GM10266 (cell line): Measurements from ENCODE around the gene PLEKHG4B.
"Not testable (repeated sequence)": the region's sequence is repeated elsewhere in the genome, so short reads cannot be mapped to it uniquely, and the experiment has no call there.

Experiments
- DNase-seq: peaks from one replicate; pipeline ENCODE4 v3.0.0; 2012; ENCODE audit errors: extremely low spot score
- CTCF ChIP-seq: IDR thresholded peaks from 2 replicates; pipeline ENCODE4 v1.5.1; 2012; ENCODE audit warnings: mild to moderate bottlenecking, low read depth; ENCODE audit not compliant: control insufficient read depth, insufficient read depth; ENCODE audit errors: missing control alignments

PLEKHG4B gene

GRCh38 chr5:213803-214395 lies 121.9 kb downstream of the PLEKHG4B start:
- TF ChIP-seq CTCF = no peak
- no peak for DNase-seq

- DNase-seq = not testable (repeated sequence)
These were observed 123.3 kb downstream of the PLEKHG4B start for GRCh38 chr5:215256-215655.

GRCh38 chr5:216076-216475 lies 124.1 kb downstream of the PLEKHG4B start:
- not testable (repeated sequence) for DNase-seq

GRCh38 chr5:217494-218456 lies 125.8 kb downstream of the PLEKHG4B start, which contains the start of the genes CCDC127 and SDHA:
Gene CCDC127 (minus strand): TSS chr5:218153. CDS start chr5:216849, 1,304 bp downstream.
Gene SDHA (plus strand): TSS chr5:218320. CDS start chr5:218356, 36 bp downstream.
- TF ChIP-seq CTCF = peak; percentile 56
- DNase-seq = peak; percentile 100

GRCh38 chr5:218457-219291 lies 126.7 kb downstream of the PLEKHG4B start:
- TF ChIP-seq CTCF = no peak
- peak; percentile 23 for DNase-seq

GRCh38 chr5:219460-219863 lies 127.5 kb downstream of the PLEKHG4B start:
- TF ChIP-seq CTCF = no peak
- DNase-seq = peak; percentile 22

GRCh38 chr5:219991-220390 lies 128.0 kb downstream of the PLEKHG4B start:
- peak; percentile 51 for DNase-seq
- TF ChIP-seq CTCF = no peak

GRCh38 chr5:222951-223715 lies 131.2 kb downstream of the PLEKHG4B start:
- not testable (repeated sequence) for DNase-seq
